Peyer's patch (tissue), 4 donors: ENCODE data around the gene DFFA.

ENCODE experiments used
- CTCF ChIP-seq, 6 experiments: fragments of 450-650 bp in 4 of 6; fragments of 200-600 bp in 2 of 6; sonication (generic) in 1 of 6; IDR thresholded peaks; one replicate each; pipeline ENCODE4 v1.5.1; 2017 to 2019; ENCODE audit warnings: antibody characterized with exemption in 6 of 6, mild to moderate bottlenecking in 3 of 6, moderate library complexity in 1 of 6
- POLR2A ChIP-seq, 2 donors: fragments of 450-650 bp; IDR thresholded peaks; one replicate each; pipeline ENCODE4 v1.5.1; 2017; ENCODE audit warnings: antibody characterized with exemption in 2 of 2, mild to moderate bottlenecking in 2 of 2, moderate library complexity in 2 of 2

GRCh38 chr1:10519016-10519417 is 46.7 kb upstream of the DFFA start:
- TF ChIP-seq CTCF (IDR thresholded peaks at IDR 0.05), result no peak
- TF ChIP-seq POLR2A (IDR thresholded peaks at IDR 0.05), result no peak
